HCT116 (cell line): ENCODE data around the gene SERINC3. TPM values are rescaled to one million over a fixed set of nuclear protein-coding genes. Genes with fewer than 3 reads are reported as not detected.

ENCODE experiments used
- ATAC-seq: fragments of 200-7000 bp; cut with Tn5 transposase; 2 replicates; pipeline ENCODE4 v1.9.1; 2020; ENCODE audit warnings: mild to moderate bottlenecking, moderate library complexity
- BruUV-seq: library from RNA; stranded (reverse); fragments of 400-500 nt; replicated peaks from 2 replicates; lab custom pipeline; 2021; lab: Mats Ljungman, UMichigan
- CTCF ChIA-PET: fragments of 300-600 bp; sonication (Branson Sonifier 250); formaldehyde crosslinking; loops from one replicate; lab custom pipeline; 2021; ENCODE audit warnings: antibody characterized with exemption; lab: Charles Lee
- POLR2A ChIA-PET: fragments of 300-600, 350-600 bp; sonication (Branson Sonifier 250); formaldehyde crosslinking; loops from one replicate; lab custom pipeline; 2021; ENCODE audit warnings: antibody characterized with exemption; lab: Charles Lee
- RAD21 ChIA-PET, 2 experiments: fragments of 300-600 bp; sonication (Branson Sonifier 250); formaldehyde crosslinking; loops; one replicate each; lab custom pipeline; 2023; ENCODE audit warnings: low total read pairs in 2 of 2; ENCODE audit not compliant: uncharacterized antibody in 2 of 2, unreplicated experiment in 2 of 2, low non-redundant PET in 1 of 2; lab: Charles Lee
- DNase-seq: peaks from one replicate; pipeline ENCODE4 v3.0.0-alpha.2; 2010; ENCODE audit warnings: low read depth, low spot score
- H2AFZ ChIP-seq: fragments of 200-600 bp; shearing (Covaris generic), sonication (generic); 2 replicates; pipeline ENCODE4 v1.6.1; 2017; ENCODE audit warnings: low read depth, mixed run types, mixed read lengths, antibody characterized with exemption, low read length; ENCODE audit not compliant: poor library complexity, severe bottlenecking
- H3K27ac ChIP-seq: 2 replicates; pipeline ENCODE4 v1.5.1; 2012; ENCODE audit warnings: low read depth, low read length
- H3K27me3 ChIP-seq: fragments of 200-600 bp; sonication (generic); 2 replicates; pipeline ENCODE4 v1.6.1; 2016; ENCODE audit warnings: mixed run types, low read length, mixed read lengths; ENCODE audit not compliant: insufficient read depth
- H3K36me3 ChIP-seq, 2 experiments: fragments of 200-500 bp in 1 of 2; fragments of 200-600 bp in 1 of 2; sonication (Bioruptor generic) in 1 of 2; sonication (generic) in 1 of 2; 2 replicates each; pipeline versions ENCODE4 v1.5.1 to v1.6.1; 2014 to 2016; ENCODE audit warnings: low read length in 2 of 2, inconsistent platforms in 1 of 2, mixed read lengths in 1 of 2, mixed run types in 1 of 2; ENCODE audit not compliant: insufficient read depth in 2 of 2, control insufficient read depth in 1 of 2
- H3K4me1 ChIP-seq, 2 experiments: fragments of 200-600 bp in 1 of 2; sonication (generic) in 1 of 2; 2 replicates each; pipeline versions ENCODE4 v1.5.1 to v1.6.1; 2012 to 2017; ENCODE audit warnings: low read length in 2 of 2, inconsistent platforms in 1 of 2, mild to moderate bottlenecking in 1 of 2, mixed read lengths in 1 of 2, mixed run types in 1 of 2, moderate library complexity in 1 of 2; ENCODE audit not compliant: insufficient read depth in 2 of 2, control insufficient read depth in 1 of 2
- H3K4me2 ChIP-seq: fragments of 200-600 bp; sonication (generic); 2 replicates; pipeline ENCODE4 v1.6.1; 2017; ENCODE audit warnings: mixed run types, low read length, mixed read lengths
- H3K4me3 ChIP-seq, 2 experiments: fragments of 200-600 bp in 1 of 2; sonication (generic) in 1 of 2; replicated peaks in 1 of 2; 2 replicates each; pipeline ENCODE4 v1.5.1; 2011 to 2016; ENCODE audit warnings: low read length in 2 of 2, control low read depth in 1 of 2, low read depth in 1 of 2, mild to moderate bottlenecking in 1 of 2, mixed read lengths in 1 of 2, mixed run types in 1 of 2
- H3K79me2 ChIP-seq: fragments of 200-600 bp; sonication (generic); 2 replicates; pipeline ENCODE4 v1.6.1; 2017; ENCODE audit warnings: mild to moderate bottlenecking, mixed run types, low read length, moderate library complexity, mixed read lengths; ENCODE audit not compliant: insufficient read depth
- H3K9ac ChIP-seq: fragments of 200-600 bp; sonication (generic); 2 replicates; pipeline ENCODE4 v1.6.1; 2016; ENCODE audit warnings: low read length, mixed read lengths
- H3K9me2 ChIP-seq: fragments of 200-600 bp; sonication (generic), shearing (Covaris generic); 2 replicates; pipeline ENCODE4 v1.6.1; 2017; ENCODE audit warnings: mixed run types, mild to moderate bottlenecking, moderate library complexity; ENCODE audit not compliant: insufficient read depth
- H3K9me3 ChIP-seq, 2 experiments: fragments of 200-500 bp in 1 of 2; fragments of 200-600 bp in 1 of 2; sonication (Bioruptor generic) in 1 of 2; sonication (generic) in 1 of 2; 2 replicates each; pipeline ENCODE4 v1.6.1; 2014 to 2017; ENCODE audit warnings: low read length in 2 of 2, mixed read lengths in 2 of 2, inconsistent platforms in 1 of 2, low read depth in 1 of 2, mild to moderate bottlenecking in 1 of 2, mixed run types in 1 of 2, moderate library complexity in 1 of 2; ENCODE audit not compliant: control insufficient read depth in 1 of 2, insufficient read depth in 1 of 2
- H4K20me1 ChIP-seq: fragments of 200-600 bp; sonication (generic), shearing (Covaris generic); 2 replicates; pipeline ENCODE4 v1.6.1; 2017; ENCODE audit warnings: mixed run types, mild to moderate bottlenecking, moderate library complexity; ENCODE audit not compliant: insufficient read depth
- CEBPB ChIP-seq: IDR thresholded peaks from 2 replicates; pipeline ENCODE4 v1.6.1; 2012; ENCODE audit warnings: low read depth
- ELF1 ChIP-seq: IDR thresholded peaks from 2 replicates; pipeline ENCODE4 v1.6.1; 2012; ENCODE audit warnings: low read depth, borderline replicate concordance
- EZH2 ChIP-seq: fragments of 200-600 bp; sonication (generic); IDR thresholded peaks from 2 replicates; pipeline ENCODE4 v1.6.1; 2017; ENCODE audit warnings: antibody characterized with exemption, mixed run types
- EZH2phosphoT487 ChIP-seq: fragments of 200-600 bp; IDR thresholded peaks from 2 replicates; pipeline ENCODE4 v1.6.1; 2018; ENCODE audit warnings: antibody characterized with exemption, borderline replicate concordance
- FOSL1 ChIP-seq: IDR thresholded peaks from 2 replicates; pipeline ENCODE4 v1.6.1; 2012; ENCODE audit warnings: low read depth
- JUND ChIP-seq: IDR thresholded peaks from 2 replicates; pipeline ENCODE4 v1.6.1; 2012
- POLR2AphosphoS5 ChIP-seq: IDR thresholded peaks from 2 replicates; pipeline ENCODE4 v1.6.1; 2011; ENCODE audit warnings: mild to moderate bottlenecking, low read depth, low read length, moderate library complexity
- SIN3A ChIP-seq: IDR thresholded peaks from 2 replicates; pipeline ENCODE4 v1.6.1; 2012; ENCODE audit warnings: low read depth
- SP1 ChIP-seq: IDR thresholded peaks from 2 replicates; pipeline ENCODE4 v1.6.1; 2012; ENCODE audit warnings: low read depth
- SRF ChIP-seq: IDR thresholded peaks from 2 replicates; pipeline ENCODE4 v1.6.1; 2012; ENCODE audit warnings: low read depth
- TCF7L2 ChIP-seq: IDR thresholded peaks from 2 replicates; pipeline ENCODE4 v1.7.0; 2011; ENCODE audit warnings: borderline replicate concordance, inconsistent platforms; ENCODE audit not compliant: insufficient read depth, insufficient read length; ENCODE audit errors: extremely low read depth
- YY1 ChIP-seq: IDR thresholded peaks from 2 replicates; pipeline ENCODE4 v1.6.1; 2011; ENCODE audit warnings: low read length, low read depth, moderate library complexity, mild to moderate bottlenecking; ENCODE audit not compliant: insufficient replicate concordance; ENCODE audit errors: extremely low read depth
- ZFX ChIP-seq: fragments of 450-650 bp; IDR thresholded peaks from 2 replicates; pipeline ENCODE4 v1.6.1; 2017
- ZNF274 ChIP-seq: fragments of 200-500 bp; sonication (Bioruptor generic); IDR thresholded peaks from 2 replicates; pipeline ENCODE4 v1.6.1; 2014; ENCODE audit warnings: mild to moderate bottlenecking, low read depth, low read length, inconsistent platforms
- intact Hi-C: fragments of 100-400 bp; cut with micrococcal nuclease; formaldehyde crosslinking; loops from 2 replicates; pipeline ENCODE4 v1.10.0; 2022
- total RNA-seq: library from RNA; stranded (reverse); gene quantifications from one replicate; pipeline ENCODE4 v1.2.1, GENCODE V29; 2021; ENCODE audit not compliant: unreplicated experiment
- TF ChIP-seq, protein P1 (sequence below): IDR thresholded peaks from 2 replicates; pipeline ENCODE4 v1.6.1; 2012
- TF ChIP-seq, protein P2 (sequence below): IDR thresholded peaks from 2 replicates; pipeline ENCODE4 v1.6.1; 2012
- TF ChIP-seq, protein P3 (sequence below): IDR thresholded peaks from 2 replicates; pipeline ENCODE4 v1.6.1; 2011; ENCODE audit warnings: mild to moderate bottlenecking, low read length, moderate library complexity; ENCODE audit not compliant: insufficient replicate concordance; ENCODE audit errors: extremely low read depth

SERINC3 gene
- total RNA-seq, 1 experiment from 2014 or later, result 56.8 TPM

DNA sequence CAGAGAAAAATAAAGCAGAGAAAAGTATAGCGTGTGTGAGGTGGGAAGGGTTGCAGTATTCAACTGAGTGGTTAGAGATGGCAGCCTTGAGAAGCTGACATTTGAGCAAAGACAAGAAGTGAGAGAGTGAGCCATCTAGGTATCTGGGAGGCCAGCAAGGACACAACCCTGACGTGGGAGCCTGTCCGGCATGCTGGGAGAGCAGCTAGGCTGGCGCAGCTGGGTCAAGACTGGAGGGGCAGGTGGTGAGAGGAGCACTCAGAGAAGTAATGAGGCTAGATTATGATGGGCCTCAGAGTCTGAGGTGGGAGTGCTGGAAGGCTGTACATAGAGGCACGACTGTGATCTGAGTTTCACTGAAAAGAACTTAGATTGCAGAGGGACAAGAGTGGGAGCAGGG lies 33.3 kb downstream of the SERINC3 start:
- no peaks in the 10 kb centered on the region for H4K20me1 ChIP-seq
- BruUV-seq, result no TSS peak
- ATAC-seq (no peak), DNase-seq (no peak)
- H3K4me2 ChIP-seq, result no peak overlapping the region
- no peak overlapping the region for H3K9ac ChIP-seq
- intact Hi-C loops, result no loop called here
- ChIA-PET CTCF (no interaction called here), POLR2A (no interaction called here), RAD21 (no interaction called here)
- no peak overlapping the region for H2AFZ ChIP-seq
- H3K36me3 ChIP-seq, result peaks cover 19 to 28% of the 10 kb centered on the region in 2 experiments; a peak in 3 of 4 replicates
- no peaks in the 10 kb centered on the region for H3K9me3 ChIP-seq
- H3K4me1 ChIP-seq, result no peaks in the 10 kb centered on the region
- no peaks in the 10 kb centered on the region for H3K79me2 ChIP-seq
- H3K9me2 ChIP-seq, result no peaks in the 10 kb centered on the region
- no peaks in the 10 kb centered on the region for H3K27me3 ChIP-seq
- TF ChIP-seq SRF, result no peak
- TF ChIP-seq ZNF274, result no peak
- TF ChIP-seq JUND, result no peak
- TF ChIP-seq YY1, result no peak
- no peak for TF ChIP-seq EZH2
- TF ChIP-seq SIN3A, result no peak
- no peak for TF ChIP-seq ZFX
- no peak for TF ChIP-seq POLR2AphosphoS5
- no peak for TF ChIP-seq ELF1
- TF ChIP-seq, protein P1, sequence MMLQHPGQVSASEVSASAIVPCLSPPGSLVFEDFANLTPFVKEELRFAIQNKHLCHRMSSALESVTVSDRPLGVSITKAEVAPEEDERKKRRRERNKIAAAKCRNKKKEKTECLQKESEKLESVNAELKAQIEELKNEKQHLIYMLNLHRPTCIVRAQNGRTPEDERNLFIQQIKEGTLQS, result no peak
- no peak for TF ChIP-seq SP1
- no peak for TF ChIP-seq EZH2phosphoT487
- TF ChIP-seq, protein P2, sequence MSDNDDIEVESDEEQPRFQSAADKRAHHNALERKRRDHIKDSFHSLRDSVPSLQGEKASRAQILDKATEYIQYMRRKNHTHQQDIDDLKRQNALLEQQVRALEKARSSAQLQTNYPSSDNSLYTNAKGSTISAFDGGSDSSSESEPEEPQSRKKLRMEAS, result no peak
- H3K27ac ChIP-seq, result no peak overlapping the region
- H3K4me3 ChIP-seq, result no peak overlapping the region

DNA sequence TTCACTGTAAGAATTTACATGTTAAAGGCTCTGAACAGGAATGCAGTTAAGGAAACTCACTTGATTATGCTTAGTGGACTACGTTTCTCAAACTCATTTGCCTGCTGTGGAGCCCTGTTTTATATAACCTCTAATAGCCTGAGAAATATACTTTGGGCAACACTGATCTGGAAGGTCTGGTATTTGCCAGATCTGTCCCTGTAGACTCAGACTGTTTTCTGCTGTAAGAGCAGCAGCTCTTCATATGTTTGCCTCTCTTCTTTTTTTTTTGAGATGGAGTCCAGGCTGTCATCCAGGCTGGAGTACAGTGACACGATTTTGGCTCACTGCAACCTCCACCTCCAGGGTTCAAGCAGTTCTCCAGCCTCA lies 36.1 kb downstream of the SERINC3 start:
- H3K9ac ChIP-seq, result no peak overlapping the region
- H3K27me3 ChIP-seq, result no peaks in the 10 kb centered on the region
- BruUV-seq, result no TSS peak
- no peaks in the 10 kb centered on the region for H3K9me2 ChIP-seq
- no peak overlapping the region for H3K4me2 ChIP-seq
- H4K20me1 ChIP-seq, result no peaks in the 10 kb centered on the region
- H3K9me3 ChIP-seq, result no peaks in the 10 kb centered on the region
- H3K79me2 ChIP-seq, result no peaks in the 10 kb centered on the region
- no peak overlapping the region for H2AFZ ChIP-seq
- intact Hi-C loops, result no loop called here
- ATAC-seq, result no peak
- TF ChIP-seq TCF7L2 (no peak), FOSL1 (no peak), SP1 (no peak), CEBPB (no peak)
- TF ChIP-seq, protein P3, sequence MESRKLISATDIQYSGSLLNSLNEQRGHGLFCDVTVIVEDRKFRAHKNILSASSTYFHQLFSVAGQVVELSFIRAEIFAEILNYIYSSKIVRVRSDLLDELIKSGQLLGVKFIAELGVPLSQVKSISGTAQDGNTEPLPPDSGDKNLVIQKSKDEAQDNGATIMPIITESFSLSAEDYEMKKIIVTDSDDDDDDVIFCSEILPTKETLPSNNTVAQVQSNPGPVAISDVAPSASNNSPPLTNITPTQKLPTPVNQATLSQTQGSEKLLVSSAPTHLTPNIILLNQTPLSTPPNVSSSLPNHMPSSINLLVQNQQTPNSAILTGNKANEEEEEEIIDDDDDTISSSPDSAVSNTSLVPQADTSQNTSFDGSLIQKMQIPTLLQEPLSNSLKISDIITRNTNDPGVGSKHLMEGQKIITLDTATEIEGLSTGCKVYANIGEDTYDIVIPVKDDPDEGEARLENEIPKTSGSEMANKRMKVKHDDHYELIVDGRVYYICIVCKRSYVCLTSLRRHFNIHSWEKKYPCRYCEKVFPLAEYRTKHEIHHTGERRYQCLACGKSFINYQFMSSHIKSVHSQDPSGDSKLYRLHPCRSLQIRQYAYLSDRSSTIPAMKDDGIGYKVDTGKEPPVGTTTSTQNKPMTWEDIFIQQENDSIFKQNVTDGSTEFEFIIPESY, result no peak
- no peaks in the 10 kb centered on the region for H3K4me1 ChIP-seq
- ChIA-PET RAD21 (no interaction called here), POLR2A (no interaction called here), CTCF (no interaction called here)
- peaks cover 25 to 29% of the 10 kb centered on the region in 2 experiments; a peak in 3 of 4 replicates for H3K36me3 ChIP-seq
- no peak for DNase-seq
- H3K27ac ChIP-seq, result no peak overlapping the region
- no peak overlapping the region for H3K4me3 ChIP-seq
